Nephron progenitor cell (in vitro differentiated cells): Measurements from ENCODE around the gene SLC22A8.

ENCODE experiments used
- DNase-seq: peaks from one replicate; pipeline ENCODE4 v3.0.0; 2021
- H3K27ac Mint-ChIP-seq: 2 replicates; pipeline ENCODE4 v1.8.0; 2021; ENCODE audit warnings: mild to moderate bottlenecking, moderate library complexity, mixed read lengths
- H3K27me3 Mint-ChIP-seq: 2 replicates; pipeline ENCODE4 v1.8.0; 2021; ENCODE audit warnings: mild to moderate bottlenecking, low read depth, mixed read lengths; ENCODE audit not compliant: poor library complexity
- H3K36me3 Mint-ChIP-seq: 2 replicates; pipeline ENCODE4 v1.8.0; 2021; ENCODE audit warnings: low read depth, mixed read lengths
- H3K4me1 Mint-ChIP-seq: 2 replicates; pipeline ENCODE4 v1.8.0; 2021; ENCODE audit warnings: mixed read lengths
- H3K4me3 Mint-ChIP-seq: 2 replicates; pipeline ENCODE4 v1.8.0; 2021; ENCODE audit warnings: mild to moderate bottlenecking, moderate library complexity, mixed read lengths
- H3K9me3 Mint-ChIP-seq: 2 replicates; pipeline ENCODE4 v1.8.0; 2021; ENCODE audit warnings: mild to moderate bottlenecking, moderate library complexity, mixed read lengths
- CTCF ChIP-seq: fragments of 200-600 bp; sonication (generic); IDR thresholded peaks from 2 replicates; pipeline ENCODE4 v1.5.0; 2021; ENCODE audit warnings: antibody characterized with exemption

SLC22A8 gene

DNA sequence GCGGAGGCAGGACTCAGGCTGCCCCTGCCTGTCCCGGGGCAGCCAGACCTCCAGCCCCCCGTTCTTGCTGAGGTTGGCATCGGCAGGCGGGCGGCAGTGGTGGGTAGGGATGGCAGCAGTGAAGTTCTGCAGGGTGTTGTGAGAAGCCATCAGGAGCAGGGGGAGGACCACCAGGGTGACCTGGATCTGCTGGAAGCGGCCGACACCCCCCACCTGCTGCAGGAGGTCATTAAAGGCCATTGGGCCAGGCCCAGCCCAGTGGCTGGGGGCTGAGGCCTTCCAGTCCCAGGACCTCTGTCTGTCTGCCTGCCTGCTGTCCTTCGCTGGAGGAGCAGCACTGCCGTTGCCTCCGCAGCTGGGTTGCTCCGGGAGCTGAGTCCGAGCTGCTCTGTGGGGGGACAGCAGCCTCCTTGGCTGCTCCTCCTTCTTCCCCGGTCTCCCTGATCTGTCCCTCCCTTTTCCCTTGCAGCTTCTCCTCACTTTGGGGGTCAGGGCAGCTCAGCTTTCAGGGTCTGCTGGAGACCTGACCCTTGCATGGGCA lies 31.1 kb downstream of the SLC22A8 start, which contains the start of gene SLC22A6:
Gene SLC22A6 (minus strand): TSS at position 517 of the 541 bp plus-strand sequence. CDS start 277 bp downstream, at position 240.
- no peak within 1 kb of the TSS for H3K4me3 Mint-ChIP-seq
- H3K27me3 Mint-ChIP-seq: peaks cover 47% of the 10 kb centered on the region
- H3K4me1 Mint-ChIP-seq: peaks cover 6% of the 10 kb centered on the region
- DNase-seq: no peak
- no peaks in the 10 kb centered on the region for H3K36me3 Mint-ChIP-seq
- no peaks in the 10 kb centered on the region for H3K9me3 Mint-ChIP-seq
- H3K27ac Mint-ChIP-seq: no peak within 1 kb of the TSS
- TF ChIP-seq CTCF: no peak

DNA sequence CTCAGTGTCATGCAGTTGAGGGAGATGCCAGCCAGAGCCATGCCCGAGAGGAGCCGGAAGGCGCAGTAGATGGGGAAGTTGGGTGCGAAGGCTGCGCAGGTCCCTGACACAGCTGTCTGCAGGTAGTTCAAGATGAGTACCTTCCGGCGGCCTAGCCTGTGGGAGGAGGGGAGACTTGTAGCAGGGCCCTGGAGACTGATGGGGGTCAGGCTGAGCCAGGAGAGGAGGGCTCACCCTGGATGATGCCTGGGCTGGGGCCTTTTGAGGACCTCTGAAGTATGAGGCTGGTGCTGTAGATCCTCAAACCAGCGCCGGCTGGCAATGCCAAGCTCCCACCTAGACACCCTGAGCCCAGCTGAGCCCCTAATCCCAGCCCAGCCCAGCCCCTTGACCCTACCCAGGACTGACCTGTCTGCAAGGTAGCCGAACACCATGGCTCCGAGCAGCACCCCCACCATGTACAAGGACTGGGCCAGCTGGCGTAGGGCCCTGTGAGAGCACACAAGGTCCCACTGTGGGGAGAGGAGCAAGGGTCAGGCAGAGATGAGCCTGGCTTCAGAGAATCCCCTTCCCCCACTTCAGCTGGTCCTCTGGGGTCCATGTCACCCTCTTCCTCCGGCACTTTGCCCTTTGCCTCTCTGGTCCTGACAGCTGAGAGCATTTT lies 32.0 kb downstream of the SLC22A8 start:
- DNase-seq: no peak
- H3K27ac Mint-ChIP-seq: no peak overlapping the region

GRCh38 chr11:62981743-62982142 lies 33.9 kb downstream of the SLC22A8 start:
- Mint-ChIP-seq H3K36me3 (no peaks in the 10 kb centered on the region), H3K9me3 (no peaks in the 10 kb centered on the region), H3K27me3 (peaks cover 39% of the 10 kb centered on the region), H3K4me3 (no peak overlapping the region), H3K4me1 (no peaks in the 10 kb centered on the region), H3K27ac (no peak overlapping the region)
- no peak for TF ChIP-seq CTCF
- no peak for DNase-seq

More for the DNA sequence above, 32.0 kb downstream of the SLC22A8 start:
- Mint-ChIP-seq H3K9me3 (no peaks in the 10 kb centered on the region), H3K27me3 (peaks cover 45% of the 10 kb centered on the region), H3K4me1 (peaks cover 6% of the 10 kb centered on the region), H3K4me3 (no peak overlapping the region), H3K36me3 (no peaks in the 10 kb centered on the region)
- TF ChIP-seq CTCF: no peak

- Mint-ChIP-seq H3K9me3 (no peaks in the 10 kb centered on the region), H3K36me3 (no peaks in the 10 kb centered on the region), H3K27ac (no peak overlapping the region), H3K4me1 (no peaks in the 10 kb centered on the region), H3K27me3 (peaks cover 32% of the 10 kb centered on the region), H3K4me3 (no peak overlapping the region)
- no peak for TF ChIP-seq CTCF
- peak; percentile 50 for DNase-seq
Measured at GRCh38 chr11:62980133-62980760, 35.4 kb downstream of the SLC22A8 start.

GRCh38 chr11:62976109-62976508 lies 39.5 kb downstream of the SLC22A8 start:
- no peak for TF ChIP-seq CTCF
- Mint-ChIP-seq H3K4me3 (no peak overlapping the region), H3K9me3 (no peaks in the 10 kb centered on the region), H3K36me3 (no peaks in the 10 kb centered on the region), H3K27me3 (peaks cover 50% of the 10 kb centered on the region), H3K27ac (no peak overlapping the region), H3K4me1 (no peaks in the 10 kb centered on the region)
- no peak for DNase-seq
